Measurements from ENCODE around the gene INSIG2. TPM values are rescaled to one million over a fixed set of nuclear protein-coding genes. Genes with fewer than 3 reads are reported as not detected.

The INSIG2 gene
- total RNA-seq, 2 donors from 2014 or later, result 12.8 to 47.0 TPM

DNA sequence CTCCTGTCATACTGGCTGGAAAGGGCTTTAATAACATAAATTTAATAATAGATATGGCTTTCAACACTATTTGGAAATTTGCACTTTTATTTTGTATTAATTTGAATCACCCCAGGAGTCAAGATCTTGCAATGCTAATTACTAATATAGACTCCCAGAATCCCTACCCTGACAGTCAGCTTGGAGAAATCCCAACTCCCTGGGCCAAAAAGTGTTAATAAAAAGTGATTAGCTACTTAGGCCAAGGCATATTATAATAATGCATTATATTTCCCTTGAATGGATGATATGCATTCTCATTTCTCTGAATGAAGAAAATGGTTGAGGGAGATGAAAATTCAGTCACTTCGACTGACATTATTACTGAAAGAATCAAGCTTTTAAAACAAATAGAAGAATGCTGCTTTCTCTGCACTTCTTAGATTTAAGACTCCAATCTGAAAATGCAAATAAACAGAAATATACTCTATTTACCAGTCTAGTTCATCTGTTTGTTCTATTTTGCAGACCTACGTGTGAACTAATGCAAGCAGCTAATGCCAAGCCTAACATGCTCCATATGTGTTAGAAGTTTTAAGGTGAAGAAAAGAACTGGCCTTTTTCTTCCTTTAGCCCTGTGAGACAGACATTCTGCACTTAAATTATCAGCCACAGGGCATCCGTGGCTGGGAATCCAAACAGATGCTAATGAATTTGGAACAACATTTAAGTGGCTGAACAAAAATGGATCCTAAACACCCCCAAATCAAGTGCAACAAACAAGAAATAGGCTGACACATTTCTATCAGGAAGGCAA is 33.9 kb upstream of the INSIG2 start:
- Histone ChIP-seq H3K9me3 (no peaks in the 10 kb centered on the region), H3K27me3 (no peaks in the 10 kb centered on the region), H3K36me3 (no peaks in the 10 kb centered on the region), H3K9ac (ENCODE audit: low read depth in 2 of 2, low read length in 2 of 2) (no peak overlapping the region), H3K4me3 (no peak overlapping the region), H3K27ac (no peak overlapping the region), H3K4me1 (no peaks in the 10 kb centered on the region)
- intact Hi-C loops (cut with DNase I), result no loop called here
- no peak for DNase-seq
- TF ChIP-seq, protein P1, sequence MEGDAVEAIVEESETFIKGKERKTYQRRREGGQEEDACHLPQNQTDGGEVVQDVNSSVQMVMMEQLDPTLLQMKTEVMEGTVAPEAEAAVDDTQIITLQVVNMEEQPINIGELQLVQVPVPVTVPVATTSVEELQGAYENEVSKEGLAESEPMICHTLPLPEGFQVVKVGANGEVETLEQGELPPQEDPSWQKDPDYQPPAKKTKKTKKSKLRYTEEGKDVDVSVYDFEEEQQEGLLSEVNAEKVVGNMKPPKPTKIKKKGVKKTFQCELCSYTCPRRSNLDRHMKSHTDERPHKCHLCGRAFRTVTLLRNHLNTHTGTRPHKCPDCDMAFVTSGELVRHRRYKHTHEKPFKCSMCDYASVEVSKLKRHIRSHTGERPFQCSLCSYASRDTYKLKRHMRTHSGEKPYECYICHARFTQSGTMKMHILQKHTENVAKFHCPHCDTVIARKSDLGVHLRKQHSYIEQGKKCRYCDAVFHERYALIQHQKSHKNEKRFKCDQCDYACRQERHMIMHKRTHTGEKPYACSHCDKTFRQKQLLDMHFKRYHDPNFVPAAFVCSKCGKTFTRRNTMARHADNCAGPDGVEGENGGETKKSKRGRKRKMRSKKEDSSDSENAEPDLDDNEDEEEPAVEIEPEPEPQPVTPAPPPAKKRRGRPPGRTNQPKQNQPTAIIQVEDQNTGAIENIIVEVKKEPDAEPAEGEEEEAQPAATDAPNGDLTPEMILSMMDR (IDR thresholded peaks at IDR 0.05), result no peak

DNA sequence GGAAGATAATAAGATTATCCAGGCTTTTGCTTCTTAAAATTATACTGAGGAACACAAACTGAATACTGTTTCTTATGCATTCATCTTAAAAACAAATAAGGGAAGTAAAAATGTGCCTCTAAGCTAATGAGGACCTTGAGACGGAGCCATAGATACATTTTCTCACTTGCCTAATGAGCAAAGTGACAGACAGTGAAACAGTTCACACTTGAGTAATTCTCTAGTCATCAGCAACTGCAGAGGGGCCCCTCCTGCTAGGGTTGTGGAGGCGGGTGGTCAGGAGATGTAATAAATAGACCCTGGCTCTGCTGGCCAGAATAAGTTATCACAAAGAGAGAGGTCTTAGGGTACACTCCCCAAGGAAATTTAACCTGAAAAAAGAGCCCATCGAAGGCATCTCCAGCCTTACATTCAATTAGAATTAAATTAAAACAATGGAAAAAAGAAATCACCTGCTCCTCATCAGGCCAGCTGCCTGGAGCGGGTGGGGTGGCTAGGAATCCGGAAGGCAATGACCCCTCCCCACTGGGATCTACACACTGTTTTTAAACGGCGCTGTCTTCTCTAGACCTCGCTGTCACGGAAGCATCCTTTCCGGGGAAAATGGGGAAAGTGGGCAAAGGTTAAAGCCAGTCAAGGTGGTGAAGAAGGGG is 32.6 kb upstream of the INSIG2 start:
- H3K4me3 ChIP-seq, result no peak overlapping the region
- H3K9ac ChIP-seq (ENCODE audit: low read depth in 2 of 2, low read length in 2 of 2), result no peak overlapping the region
- no peak overlapping the region for H3K27ac ChIP-seq
- no peak for DNase-seq
- H3K9me3 ChIP-seq, result no peaks in the 10 kb centered on the region
- no peaks in the 10 kb centered on the region for H3K36me3 ChIP-seq
- H3K27me3 ChIP-seq, result no peaks in the 10 kb centered on the region
- no peaks in the 10 kb centered on the region for H3K4me1 ChIP-seq
- intact Hi-C loops (cut with DNase I), result no loop called here
- TF ChIP-seq, protein P1 (IDR thresholded peaks at IDR 0.05), result no peak

DNA sequence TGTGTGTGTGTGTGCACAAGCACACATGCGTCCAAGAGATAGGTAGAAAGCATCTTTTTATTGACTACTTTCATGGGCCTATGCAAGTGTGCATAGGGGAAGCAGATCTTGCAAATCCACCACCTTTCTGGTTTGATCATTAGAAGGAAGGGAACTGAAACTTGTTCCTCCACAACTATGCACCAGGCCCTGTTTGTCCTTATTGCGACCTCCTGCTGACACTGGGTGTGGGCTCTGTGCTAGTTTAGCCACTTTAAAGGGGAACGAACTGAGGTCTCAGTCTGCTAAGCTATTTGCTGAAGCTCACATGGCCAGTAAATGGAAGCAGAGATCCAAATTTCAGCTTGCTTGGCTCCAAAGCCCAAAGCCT is 32.1 kb upstream of the INSIG2 start:
- Histone ChIP-seq H3K36me3 (no peaks in the 10 kb centered on the region), H3K4me3 (no peak overlapping the region), H3K27me3 (no peaks in the 10 kb centered on the region), H3K9ac (ENCODE audit: low read depth in 2 of 2, low read length in 2 of 2) (no peak overlapping the region), H3K4me1 (no peaks in the 10 kb centered on the region), H3K27ac (no peak overlapping the region), H3K9me3 (no peaks in the 10 kb centered on the region)
- TF ChIP-seq, protein P1 (IDR thresholded peaks at IDR 0.05), result no peak
- DNase-seq, result no peak
- intact Hi-C loops (cut with DNase I), result no loop called here

DNA sequence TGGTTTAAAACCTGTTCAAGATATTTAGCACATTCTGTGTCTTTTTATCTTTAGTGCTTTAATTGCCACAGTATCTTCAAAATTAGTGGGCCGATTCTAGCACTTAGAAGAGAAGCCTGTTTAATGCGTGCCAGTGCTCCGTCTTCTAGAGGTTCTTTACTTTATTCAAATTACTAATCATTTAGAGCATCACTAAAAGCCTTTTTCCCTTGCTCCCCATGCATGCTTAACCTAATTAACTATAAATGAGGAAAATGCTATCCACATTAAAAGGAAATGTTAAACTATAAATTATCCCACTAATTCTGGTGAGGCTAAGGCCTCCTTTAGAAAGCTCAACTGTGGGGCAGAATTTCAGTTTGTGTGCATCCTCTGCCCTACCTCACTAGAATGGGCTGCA is 31.5 kb upstream of the INSIG2 start:
- Histone ChIP-seq H3K27ac (no peak overlapping the region), H3K4me3 (no peak overlapping the region), H3K27me3 (no peaks in the 10 kb centered on the region), H3K9me3 (no peaks in the 10 kb centered on the region), H3K9ac (ENCODE audit: low read depth in 2 of 2, low read length in 2 of 2) (no peak overlapping the region), H3K4me1 (no peaks in the 10 kb centered on the region), H3K36me3 (no peaks in the 10 kb centered on the region)
- no peak for DNase-seq
- TF ChIP-seq, protein P1 (IDR thresholded peaks at IDR 0.05), result no peak
- intact Hi-C loops (cut with DNase I), result no loop called here

DNA sequence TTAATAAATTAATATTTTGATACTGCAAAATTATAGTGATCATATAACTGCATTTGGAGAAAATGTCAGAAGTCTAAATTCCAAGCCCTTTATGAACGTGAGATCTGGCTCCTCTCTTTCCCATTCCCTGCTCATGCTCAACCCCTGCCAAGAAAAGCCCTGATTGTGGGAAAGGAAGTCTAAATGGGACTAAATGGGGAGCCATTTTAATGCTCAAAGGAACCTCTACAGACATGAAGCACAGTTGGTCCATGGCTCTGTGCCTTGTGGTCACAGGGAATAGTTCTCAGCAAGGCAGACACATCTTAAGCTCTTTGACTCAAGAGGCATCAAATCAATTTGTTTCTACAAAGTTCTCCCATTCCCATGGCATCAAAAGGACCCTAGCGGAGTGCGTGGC is 29.3 kb upstream of the INSIG2 start:
- no peaks in the 10 kb centered on the region for H3K4me1 ChIP-seq
- no peak overlapping the region for H3K9ac ChIP-seq (ENCODE audit: low read depth in 2 of 2, low read length in 2 of 2)
- no peak overlapping the region for H3K4me3 ChIP-seq
- TF ChIP-seq, protein P1 (IDR thresholded peaks at IDR 0.05), result no peak
- no peaks in the 10 kb centered on the region for H3K27me3 ChIP-seq
- no peak for DNase-seq
- no peaks in the 10 kb centered on the region for H3K9me3 ChIP-seq
- intact Hi-C loops (cut with DNase I), result no loop called here
- no peak overlapping the region for H3K27ac ChIP-seq
- no peaks in the 10 kb centered on the region for H3K36me3 ChIP-seq

All from colonic mucosa (tissue), 4 donors.